GM18861 (cell line): Measurements from ENCODE around the gene MISP.

Experiments
- ATAC-seq: cut with Tn5 transposase; IDR thresholded peaks from one replicate; pipeline ENCODE4 v1.9.1; 2021; ENCODE audit not compliant: unreplicated experiment

MISP gene

DNA sequence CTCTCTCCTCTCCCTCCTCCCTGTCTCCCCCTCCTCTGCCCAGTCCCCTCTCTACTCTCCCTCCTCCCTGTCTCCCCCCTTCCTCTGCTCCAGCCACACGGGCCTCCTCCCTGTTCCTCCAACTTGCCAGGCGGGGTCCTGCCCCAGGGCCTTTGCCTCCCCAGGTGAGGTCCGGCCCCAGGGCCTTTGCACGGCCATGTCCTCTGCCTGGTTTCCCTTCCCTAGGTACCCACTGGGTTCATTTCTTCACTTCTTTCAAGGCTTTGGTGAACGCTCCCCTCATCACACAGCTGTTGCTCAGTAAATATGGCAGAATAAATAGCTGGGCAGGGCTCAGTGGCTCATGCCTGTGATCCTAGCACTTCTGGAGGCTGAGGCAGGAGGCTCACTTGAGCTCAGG, 21.2 kb downstream of the MISP start:
- ATAC-seq: no peak

DNA sequence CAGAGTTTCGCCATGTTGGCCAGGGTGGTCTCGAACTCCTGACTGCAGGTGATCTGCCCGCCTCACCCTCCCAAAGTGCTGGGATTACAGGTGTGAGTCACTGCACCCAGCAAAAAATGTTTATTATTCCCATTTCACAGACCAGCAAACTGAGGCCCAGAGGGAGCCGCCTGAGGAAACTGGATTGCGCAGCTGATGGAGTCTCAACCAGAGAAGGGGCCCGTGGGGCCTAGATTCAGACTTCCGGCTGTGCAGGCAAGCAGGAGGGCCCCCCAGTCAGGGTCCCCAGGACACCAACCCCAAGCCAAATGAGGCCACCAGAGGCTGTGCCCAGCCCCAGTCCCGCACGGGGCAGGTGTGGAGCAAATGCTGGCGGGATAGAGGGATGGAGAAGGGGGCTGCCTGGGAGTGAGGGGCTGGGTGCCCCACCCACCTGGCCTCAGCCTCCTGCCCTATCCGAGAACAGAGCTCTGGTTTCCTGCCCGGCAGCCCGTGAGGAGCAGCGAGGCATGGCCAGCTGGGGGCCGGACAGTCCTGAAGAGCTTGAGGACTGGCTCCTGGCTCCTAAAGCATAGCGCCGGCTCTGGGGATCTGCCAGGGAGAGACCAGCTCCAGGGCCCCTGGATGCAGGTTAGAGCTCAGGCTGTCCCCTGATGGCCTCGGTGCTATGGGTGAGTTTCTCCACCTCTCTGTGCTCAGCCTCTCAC, 22.0 kb downstream of the MISP start:
- no peak for ATAC-seq

DNA sequence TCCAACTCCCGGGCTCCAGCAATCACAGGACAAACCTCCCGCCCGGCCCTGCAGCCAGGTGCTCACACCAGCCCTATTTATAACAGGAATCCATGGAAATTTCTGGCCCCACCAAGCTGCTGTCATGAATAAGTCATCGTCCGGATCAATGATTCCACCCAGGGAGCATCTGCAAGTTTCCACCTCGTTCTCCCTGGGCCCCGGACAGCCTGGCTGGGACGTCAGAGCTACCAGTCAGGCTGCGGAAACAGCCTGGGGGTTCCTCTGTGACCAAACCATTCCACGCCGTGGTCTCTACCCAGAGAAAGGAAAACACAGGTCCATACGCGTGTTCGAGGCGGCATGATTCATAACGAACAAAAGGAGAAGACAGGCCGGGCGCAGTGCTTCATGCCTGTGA, 25.6 kb downstream of the MISP start:
- no peak for ATAC-seq

DNA sequence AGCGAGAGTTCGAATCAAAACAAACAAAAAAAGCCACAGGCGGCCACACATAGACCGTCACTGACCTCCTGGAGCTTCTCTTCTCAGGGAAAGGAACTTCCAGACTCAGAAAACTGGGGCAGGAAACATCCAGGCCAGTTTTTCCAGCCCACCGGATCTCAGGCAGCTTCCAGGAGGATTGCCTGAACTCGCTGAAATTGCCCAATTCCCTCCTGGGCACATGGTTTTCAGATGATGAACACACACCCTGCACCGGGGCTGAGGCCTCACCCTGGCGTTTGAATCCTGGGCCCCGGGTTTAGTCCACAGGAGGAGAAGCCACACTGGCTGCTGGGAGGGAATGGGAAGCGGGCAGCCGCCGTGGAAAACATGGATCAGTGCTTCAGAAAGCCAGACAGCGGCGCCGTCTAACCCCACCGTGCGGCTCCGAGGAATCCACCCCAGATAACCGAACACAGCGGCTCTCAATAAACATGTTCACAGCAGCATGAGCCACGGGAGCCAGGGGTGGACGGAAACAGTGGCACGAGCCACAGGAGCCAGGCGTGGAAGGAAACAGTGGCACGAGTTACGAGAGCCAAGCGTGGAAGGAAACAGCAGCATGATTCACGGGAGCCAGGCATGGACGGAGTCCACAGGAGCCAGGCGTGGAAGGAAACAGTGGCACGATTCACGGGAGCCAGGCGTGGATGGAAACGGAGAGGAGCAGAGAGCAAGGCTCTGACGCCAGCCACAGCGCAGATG, 28.2 kb downstream of the MISP start:
- no peak for ATAC-seq

DNA sequence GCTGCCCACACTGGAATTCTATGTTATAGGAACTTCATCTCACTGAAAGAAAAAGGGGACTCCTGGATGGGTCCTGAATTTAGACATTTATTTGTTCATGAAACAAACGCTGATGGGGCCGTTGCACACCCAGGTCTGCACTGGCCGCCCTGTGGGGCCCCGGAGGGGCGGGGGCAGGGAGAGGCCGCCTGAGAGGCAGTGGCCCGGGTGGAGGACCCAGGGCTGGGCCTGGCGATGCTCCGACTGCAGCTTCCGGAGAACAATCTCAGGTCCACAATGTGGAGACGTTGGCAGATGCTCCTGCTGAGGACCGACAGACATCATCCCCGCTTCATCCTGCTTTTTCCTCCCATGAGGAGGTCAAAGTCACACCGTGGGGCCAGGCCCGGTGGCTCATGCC, 30.0 kb downstream of the MISP start:
- ATAC-seq: no peak

DNA sequence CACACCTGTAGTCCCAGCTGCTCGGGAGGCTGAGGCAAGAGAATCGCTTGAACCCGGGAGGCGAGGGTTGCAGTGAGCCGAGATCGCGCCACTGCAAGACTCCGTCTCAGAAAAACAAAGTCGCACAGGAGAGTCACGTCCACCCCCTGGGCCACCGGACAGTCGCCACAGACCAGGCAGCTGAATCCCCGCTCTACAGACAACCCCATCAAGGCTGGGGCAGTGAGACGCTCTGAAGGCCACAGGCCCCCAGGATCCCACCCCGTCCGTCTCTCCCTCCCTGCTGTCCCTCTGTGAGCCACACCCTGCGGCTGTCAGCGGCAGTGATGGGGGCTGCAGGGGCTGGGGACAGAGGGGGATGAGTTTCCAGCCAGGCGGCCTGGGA, 30.9 kb downstream of the MISP start:
- ATAC-seq: no peak

DNA sequence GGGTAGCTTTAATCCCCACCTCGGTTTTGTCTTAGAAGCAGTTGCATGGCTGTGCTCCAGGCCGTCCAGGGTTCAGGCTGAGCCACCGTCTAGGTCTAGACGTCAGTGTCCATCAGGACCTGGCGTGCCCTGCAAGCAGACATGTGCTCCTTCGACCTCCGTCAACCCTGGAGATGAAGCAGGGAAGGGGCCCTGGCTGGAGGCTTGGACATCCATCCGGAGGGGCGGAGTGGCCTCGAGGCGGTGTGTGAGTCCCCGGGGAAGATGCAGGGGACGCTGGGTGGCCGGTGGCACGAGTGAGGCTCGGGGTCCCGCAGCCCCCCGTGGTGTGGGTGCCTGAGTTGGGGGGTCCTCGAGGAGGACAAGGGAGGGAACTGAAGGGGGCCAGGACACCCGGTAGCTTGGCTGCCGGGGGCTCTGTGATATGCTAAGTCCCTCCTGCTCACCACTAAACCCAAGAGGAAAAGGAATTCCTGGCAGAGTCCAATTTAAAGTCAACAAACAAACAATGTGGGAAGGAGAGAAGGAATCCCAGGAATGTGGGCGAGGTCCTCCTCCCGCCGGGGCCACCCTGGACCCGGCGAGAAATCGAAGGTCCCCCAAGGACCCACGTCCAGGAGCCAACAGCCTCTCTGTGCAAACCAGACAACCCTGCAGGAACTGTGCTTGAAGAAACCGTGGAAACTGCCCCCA, 31.4 kb downstream of the MISP start:
- ATAC-seq: no peak

DNA sequence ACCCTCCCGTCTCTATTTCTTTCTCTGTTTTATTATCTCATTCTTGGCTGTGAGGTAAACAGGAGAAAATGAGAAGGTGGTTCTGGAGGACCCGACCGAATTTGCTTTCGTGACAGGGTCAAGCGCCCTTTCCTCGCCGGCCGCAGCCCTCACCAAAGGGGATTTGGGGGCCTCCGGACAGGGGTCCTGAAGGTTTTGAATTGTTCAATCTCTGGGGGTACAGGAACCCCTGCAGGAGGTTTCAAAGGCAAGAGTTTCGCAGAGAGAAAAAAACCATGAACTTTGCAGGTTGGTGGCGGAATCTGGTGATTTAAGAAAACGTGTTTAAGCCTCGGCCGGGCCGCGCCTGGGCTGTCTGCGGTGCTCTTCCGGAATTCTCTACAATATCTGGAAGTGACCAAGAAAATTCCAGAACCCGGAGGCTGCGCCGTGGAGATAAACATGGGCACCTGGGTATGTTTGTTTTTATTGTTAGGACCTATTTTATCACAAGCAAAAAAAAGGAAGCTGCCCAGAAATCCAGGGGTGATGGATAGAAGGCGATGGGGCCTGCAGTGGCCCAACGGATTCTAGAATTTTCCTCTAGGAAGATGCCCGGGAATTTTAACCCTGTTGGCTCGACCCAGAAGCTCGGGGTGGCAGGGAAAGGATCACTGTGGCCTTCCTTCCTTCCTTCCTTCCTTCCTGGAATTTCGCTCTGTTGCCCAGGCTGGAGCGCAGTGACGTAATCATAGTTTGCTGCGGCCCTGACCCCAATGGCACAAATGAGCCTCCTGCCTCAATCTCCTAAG, 32.2 kb downstream of the MISP start:
- no peak for ATAC-seq

DNA sequence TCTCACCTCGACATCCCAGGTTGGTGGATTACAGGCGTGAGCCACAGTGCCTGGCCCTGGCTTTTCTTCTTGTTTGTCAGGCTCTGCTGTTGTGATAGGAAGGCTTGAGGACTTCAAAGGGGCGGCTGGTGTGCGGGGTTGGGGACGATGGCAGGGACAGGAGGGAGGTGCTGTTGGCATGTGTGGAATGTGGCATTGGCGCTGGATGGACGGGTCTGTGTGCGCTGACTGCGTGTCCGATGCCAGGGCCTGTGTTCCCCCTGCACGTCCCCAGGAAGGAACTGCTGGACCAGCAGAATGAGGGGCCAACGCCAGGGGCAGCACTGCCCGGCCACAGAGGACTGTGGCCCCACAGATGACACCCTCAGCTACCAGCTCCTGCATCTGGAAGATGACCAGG, 33.6 kb downstream of the MISP start:
- ATAC-seq: no peak

DNA sequence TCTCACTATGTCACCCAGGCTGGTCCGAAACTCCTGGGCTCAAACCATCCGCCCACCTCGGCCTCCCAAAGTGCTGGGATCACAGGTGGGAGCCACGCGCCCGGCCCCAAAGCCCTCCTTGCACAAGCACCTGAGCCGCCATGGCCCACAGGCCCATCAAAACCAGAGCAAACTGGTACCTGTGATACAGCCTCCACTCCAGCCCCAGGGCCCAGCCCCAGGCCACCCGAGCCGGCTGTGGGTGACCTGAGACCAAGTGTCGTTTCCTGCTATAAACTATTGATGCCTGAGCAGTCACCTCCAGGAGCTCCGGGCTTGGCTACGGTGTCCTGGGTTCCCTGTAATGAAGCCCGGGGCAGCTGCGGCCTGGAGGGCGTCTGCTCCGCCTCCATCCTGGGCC, 36.6 kb downstream of the MISP start:
- no peak for ATAC-seq

DNA sequence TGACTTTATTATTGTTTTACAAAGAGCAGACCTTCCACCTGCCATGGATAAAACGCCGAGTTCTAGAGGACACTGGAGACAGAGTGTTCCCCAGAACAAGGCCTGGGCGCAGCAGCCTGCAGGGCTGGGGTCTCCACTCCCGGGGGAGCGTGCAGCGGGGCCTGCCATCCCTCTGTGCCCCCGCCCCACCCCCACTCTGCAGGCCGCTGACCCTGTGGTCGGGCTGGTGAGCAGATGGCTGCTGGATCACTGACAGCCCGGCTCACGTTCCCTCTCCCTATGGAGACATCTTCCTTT, 37.7 kb downstream of the MISP start:
- ATAC-seq: no peak

DNA sequence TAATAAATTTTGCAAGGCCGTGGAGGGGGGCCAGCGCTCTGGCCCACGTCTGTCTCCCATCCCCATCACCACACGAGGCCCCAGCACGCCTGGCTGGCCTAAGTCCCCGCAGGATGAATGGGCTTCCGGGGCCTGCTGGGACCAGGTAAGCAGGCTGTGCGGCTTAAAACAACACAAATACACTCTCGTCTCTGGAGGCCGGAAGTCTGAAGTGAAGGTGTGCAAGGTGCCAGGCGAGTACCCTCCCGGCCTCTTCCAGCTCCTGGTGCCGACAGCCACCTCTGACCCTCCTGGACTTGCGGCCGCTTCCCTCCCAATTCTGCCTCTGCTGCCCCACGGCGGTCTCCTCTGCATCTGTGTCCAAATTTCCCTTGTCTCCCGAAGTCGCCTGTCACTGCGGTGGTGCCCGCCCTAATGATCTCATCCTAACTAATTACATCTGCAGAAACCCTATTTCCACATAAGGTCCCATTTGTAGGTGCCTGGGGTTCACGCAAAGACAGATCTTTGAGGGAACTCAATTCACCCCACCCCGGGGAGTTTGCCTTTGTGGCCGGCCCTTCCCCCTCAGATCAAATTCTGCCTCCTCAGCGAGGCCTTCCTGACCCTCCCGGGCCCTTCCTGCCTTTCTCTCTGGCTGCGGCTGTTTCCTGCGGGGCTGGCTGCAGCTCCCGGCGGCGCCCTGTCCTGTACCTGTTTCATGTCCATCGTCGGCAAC, 38.2 kb downstream of the MISP start:
- ATAC-seq: no peak

DNA sequence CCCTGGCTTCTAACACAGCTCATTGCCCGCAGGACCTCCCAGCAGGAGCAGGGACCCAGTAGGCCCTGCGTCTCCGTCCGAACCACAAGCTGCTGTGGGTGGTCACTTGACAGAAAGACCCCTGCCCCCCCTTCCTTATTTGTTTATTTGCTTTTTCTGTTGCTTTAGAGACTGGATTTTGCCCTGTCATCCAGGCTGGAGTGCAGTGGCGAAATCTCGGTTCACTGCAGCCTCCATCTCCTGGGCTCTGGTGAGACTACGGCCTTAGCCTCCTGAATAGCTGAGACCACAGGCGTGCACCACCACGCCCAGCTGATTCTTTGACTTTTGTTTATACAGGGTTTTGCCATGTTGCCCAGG, 38.8 kb downstream of the MISP start:
- ATAC-seq: no peak

DNA sequence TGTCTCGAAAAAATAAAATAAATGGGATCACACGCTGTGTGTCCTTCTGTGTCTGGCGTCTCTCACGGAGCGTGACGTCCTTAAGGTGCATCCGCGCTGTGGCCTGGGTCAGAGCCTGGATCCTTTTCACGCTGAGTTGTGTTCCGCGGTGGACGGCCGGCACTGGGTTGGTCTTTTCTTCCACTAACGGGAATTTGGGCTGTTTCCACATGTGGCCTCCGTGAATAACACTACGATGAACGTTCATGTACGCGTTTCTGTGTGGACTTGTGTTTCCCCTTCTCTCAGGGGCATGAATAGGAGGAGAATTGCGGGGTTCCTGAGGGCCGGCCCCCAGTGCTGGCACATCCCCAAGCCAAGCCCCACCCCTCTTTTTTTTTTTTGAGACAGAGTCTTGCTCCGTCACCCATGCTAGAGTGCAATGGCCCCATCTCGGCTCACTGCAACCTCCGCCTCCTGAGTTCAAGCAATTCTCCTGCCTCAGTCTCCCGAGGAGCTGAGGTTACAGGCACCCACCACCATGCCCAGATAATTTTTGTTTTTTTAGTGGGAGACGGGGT, 40.2 kb downstream of the MISP start:
- no peak for ATAC-seq

DNA sequence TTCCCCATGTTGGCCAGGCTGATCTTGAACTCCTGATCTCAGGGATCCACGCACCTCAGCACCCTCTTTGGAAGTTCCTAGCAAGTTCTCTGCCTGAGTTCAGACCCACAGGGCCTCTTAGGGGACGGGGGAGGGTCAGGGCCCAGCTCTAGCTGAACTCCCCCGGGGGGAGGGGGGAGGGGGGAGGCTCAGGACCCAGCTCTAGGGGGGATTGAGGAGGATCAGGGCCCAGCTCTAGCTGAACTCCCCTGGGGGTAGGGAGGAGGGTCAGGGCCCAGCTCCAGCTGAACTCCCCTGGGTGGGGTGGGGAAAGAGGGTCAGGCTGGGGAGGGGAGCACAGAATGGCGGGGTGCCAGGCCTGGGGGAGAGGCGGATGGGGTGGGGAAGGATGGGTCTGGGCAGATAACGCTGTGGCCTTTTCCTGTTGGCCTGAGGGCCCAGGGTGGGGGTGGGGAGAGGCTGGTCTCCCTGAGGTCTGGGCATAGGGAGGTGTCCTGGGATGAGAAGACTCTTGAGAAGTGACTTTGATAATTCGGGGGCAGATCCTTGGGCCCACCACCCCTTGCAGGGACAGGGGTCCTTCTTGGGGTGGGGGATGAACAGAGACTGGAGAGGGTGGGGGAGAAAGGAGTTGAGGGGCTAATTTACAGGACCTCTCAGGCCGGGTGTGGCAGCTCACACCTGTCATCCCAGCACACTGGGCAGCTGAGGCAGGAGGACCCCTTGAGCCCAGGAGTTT, 40.8 kb downstream of the MISP start:
- no peak for ATAC-seq

DNA sequence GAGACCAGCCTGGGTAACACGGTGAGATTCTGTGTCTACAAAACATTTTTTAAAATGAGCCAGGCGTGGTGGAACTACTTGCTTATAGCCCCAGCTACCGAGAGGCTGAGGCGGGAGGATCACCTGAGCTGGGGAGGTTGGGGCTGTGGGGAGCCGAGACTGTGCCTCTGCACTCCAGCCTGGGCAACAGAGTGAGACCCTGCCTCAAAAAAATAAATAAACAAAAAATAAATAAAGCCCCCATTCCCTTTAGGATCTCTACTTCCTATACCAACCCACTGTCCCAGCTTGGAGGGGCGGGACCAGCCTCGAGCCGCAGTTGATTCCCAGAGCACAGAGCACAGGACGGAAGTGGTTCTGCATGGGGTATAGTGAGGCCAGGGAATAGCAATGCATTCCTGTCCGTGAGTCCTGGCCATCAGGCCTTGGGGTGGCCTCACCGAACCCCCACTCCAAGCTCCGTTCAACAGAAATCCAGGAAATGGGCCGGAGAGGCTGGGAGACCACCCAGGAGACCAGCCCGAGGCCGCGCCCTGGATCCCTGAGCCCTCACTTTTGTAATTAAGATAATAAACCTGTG, 41.5 kb downstream of the MISP start:
- ATAC-seq: no peak

DNA sequence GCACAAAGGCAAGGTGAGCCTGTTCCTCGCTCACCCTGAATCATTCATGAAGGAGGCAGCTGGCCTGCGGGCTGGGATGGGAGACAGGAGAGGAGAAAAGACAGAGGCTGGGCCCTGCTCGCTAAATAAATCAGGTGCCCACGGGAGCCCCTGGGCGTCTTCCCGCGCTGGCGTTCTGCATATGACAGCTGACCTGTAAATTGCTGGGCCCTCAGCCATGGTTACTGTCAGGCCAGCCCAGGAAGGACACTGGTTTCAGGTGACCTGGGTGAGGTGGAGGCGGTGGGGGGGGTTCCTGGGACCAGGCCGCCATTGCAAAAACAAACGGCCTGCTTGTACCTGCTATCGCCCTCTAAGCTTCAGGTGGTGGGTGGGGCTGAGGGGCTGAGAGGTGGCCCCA, 42.9 kb downstream of the MISP start:
- ATAC-seq: no peak

DNA sequence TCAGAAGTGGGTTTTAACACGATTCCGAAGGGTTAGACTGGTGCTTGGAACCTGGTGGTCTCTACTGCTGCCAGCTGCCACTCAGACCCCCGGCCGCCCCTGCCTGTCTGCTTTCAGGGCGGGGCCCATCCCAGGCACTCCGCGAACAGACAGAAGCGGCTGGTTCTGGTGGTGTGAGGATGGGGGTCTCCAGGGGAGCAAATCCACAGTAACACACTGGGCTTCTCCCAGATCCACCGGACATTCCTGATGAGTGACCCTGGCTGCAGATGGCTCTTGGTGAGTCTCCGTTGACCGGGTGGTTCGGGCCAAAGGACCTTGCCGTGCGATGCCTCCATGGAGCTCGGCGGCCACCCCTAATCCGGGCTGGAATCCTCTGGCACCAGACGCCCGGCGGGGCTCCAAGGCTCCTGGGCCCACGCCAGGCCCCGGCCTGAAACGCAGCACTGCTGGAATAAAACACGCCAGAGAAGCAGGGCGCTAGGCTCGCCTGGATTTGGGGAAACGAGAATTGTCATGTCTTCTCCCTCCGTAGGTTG, 44.2 kb downstream of the MISP start:
- ATAC-seq: no peak
